GM18499 (cell line): Measurements from ENCODE around the gene ALG14.
"Not testable (repeated sequence)": the region's sequence is repeated elsewhere in the genome, so short reads cannot be mapped to it uniquely, and the experiment has no call there.

Experiments
- ATAC-seq: cut with Tn5 transposase; IDR thresholded peaks from one replicate; pipeline ENCODE4 v1.9.1; 2021; ENCODE audit warnings: moderate number of reproducible peaks; ENCODE audit not compliant: insufficient read depth, unreplicated experiment

ALG14 gene

DNA sequence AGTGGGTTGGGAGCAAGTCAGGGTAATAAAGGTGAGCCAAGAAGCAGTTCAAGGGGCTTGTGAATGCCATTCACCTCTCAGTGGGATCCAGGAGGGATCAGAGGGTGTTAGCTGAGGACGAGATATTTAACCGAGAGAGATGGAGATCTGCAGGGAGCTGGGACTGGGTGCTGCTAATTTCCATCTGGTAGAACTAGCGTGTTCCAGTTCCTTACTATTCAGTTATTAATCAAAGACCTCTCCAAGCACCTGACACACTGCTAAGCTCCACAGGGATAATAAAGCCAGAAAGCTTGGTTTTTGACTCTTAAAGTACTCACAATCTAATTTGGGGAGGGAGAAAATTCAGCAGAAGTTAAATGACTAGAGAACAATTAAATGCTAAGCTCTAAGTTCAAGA is 57.7 kb downstream of the ALG14 start:
- ATAC-seq: no peak

GRCh38 chr1:95013950-95014574 is 58.7 kb downstream of the ALG14 start:
- ATAC-seq: no peak

GRCh38 chr1:95012389-95012788 is 60.4 kb downstream of the ALG14 start:
- ATAC-seq: no peak

GRCh38 chr1:95010158-95010557 is 62.6 kb downstream of the ALG14 start:
- no peak for ATAC-seq

GRCh38 chr1:95007687-95008086 is 65.1 kb downstream of the ALG14 start:
- ATAC-seq: no peak

GRCh38 chr1:95006681-95007080 is 66.1 kb downstream of the ALG14 start:
- ATAC-seq: no peak

GRCh38 chr1:95005584-95005983 is 67.2 kb downstream of the ALG14 start:
- ATAC-seq: no peak

- no peak for ATAC-seq
These were observed 68.7 kb downstream of the ALG14 start for GRCh38 chr1:95004013-95004412.

GRCh38 chr1:95003433-95003738 is 69.4 kb downstream of the ALG14 start:
- no peak for ATAC-seq

GRCh38 chr1:95002540-95003432 is 70.0 kb downstream of the ALG14 start:
- no peak for ATAC-seq

DNA sequence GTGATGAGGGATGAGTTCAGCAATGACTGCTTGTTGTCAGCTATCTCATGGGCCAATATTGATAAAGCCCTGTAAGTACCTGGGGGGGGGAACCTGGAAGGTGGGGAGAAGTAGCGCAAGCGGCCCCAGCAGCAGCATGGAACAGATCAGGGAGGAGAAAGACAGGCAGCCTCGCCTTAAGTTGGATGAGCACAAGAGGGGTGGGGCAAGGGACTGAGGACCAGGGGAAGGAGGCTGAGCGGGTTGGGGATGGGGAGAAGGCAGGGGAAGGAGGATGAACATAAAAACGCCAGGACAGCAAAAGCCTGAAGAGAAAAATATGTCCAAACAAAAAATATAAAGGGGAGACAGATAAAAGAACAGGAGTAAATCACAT is 70.6 kb downstream of the ALG14 start:
- ATAC-seq: no peak

GRCh38 chr1:94999456-95000131 is 73.2 kb downstream of the ALG14 start:
- ATAC-seq: no peak

DNA sequence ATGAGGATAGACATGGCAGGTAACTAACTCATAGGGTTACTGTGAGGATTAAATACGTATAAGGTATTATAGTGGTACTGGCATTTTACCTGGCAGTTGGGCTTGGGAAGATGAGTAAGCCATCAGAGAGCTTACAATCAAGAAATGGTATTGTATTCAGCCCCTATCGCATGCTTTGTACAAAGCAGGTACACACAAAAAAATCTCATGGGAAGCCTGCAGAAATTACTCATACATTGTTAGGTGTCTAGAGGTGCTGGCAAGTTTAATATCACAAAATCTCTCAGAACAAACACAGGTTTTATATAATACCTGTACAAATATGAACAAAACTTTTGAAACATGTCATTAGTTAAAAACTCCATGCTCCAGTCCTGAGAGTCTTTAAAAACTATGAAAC is 74.0 kb downstream of the ALG14 start:
- ATAC-seq: no peak

GRCh38 chr1:94998114-94998513 is 74.6 kb downstream of the ALG14 start:
- no peak for ATAC-seq

GRCh38 chr1:94995536-94995935 is 77.2 kb downstream of the ALG14 start:
- not testable (repeated sequence) for ATAC-seq

DNA sequence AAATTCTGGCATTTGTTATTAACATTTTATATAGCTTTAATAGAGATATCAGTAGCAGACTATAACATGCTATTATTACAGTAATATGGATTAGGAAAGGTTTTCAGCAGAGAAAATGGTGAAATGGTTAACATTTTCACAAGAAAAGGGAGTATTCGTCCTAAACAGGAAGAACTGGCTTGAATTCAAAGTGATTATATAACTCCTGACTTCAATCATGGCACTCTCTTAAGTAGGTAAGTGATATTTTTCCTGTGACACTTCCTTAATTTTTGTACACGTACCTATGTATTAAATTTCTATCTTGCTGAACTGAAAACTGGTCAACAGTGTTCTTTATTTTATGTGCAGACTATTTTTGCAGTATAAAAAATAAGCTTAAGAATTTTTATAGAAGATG is 77.9 kb downstream of the ALG14 start:
- no peak for ATAC-seq

- no peak for ATAC-seq
These were observed 78.7 kb downstream of the ALG14 start for GRCh38 chr1:94993931-94994645.

DNA sequence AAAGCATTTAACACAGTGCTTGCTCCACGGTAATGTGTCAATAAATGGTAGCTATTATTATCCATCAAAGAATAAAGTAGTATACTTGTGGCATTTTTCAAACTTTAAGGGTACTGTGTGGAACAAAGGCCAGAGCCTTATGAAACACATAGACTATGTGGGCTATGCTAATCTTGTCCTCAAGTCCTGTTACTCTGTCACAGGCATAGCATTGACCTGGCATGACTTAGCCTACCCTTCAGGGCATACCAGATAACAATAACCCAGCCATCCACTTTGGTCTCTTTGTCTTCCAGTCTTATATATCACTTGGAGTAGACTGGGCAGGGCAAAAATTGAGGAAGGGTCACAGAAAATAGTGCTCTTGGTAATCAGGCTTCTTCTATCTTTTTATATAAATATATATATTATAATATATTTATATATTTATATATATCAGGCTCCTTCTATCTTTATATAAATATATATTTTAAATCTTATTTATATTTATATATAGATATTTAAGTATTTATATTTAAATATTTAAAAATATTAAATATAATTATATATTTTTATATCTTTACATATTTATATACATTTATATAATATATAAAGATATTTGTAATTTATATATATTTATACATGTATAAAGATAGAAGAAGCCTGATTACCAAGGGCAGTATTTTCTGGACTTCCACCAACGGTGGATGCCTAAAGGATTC is 79.7 kb downstream of the ALG14 start:
- no peak for ATAC-seq

GRCh38 chr1:94992161-94992560 is 80.6 kb downstream of the ALG14 start:
- ATAC-seq: no peak

DNA sequence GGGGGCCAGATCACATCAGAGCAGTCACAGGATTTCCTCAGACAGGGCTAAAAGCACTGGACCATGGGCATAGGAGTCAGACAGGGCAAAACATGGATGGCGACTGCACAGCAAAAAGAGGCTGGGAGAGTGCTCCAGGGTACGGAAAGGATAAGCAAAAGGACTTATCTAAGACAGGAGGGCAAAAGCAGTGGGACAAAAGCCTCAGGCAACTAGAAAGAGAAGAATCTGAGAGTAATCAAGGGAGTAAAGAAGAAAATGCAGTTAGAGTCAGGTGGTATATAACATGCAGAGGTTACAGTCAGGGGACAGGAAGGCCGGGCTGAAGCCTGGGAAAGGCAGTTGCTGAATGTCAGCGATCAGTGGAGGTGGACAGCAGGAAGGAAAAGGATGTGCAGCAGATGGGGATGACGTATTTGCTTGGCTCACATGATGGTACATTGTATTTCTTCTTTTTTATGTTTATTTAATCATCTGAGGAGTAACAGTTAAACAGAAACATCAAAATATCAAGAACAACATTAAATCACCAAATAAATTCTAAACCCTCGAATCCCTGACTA is 82.8 kb downstream of the ALG14 start:
- no peak for ATAC-seq
